GM23338 (cell line): ENCODE results near the gene ZNF200. TPM values are rescaled to one million over a fixed set of nuclear protein-coding genes. Genes with fewer than 3 reads are reported as not detected.

Experiments used
- ATAC-seq: fragments of 200-7000 bp; cut with Tn5 transposase; 3 replicates; pipeline ENCODE4 v1.9.1; 2020
- DNase-seq: peaks from one replicate; pipeline ENCODE4 v3.0.0-alpha.2; 2015; ENCODE audit warnings: low spot score
- H2AFZ ChIP-seq: fragments of 200-600 bp; sonication (generic); 2 replicates; pipeline ENCODE4 v1.8.0; 2016; ENCODE audit warnings: antibody characterized with exemption, mild to moderate bottlenecking, moderate library complexity
- H3F3A ChIP-seq: fragments of 200-600 bp; sonication (generic); replicated peaks from 2 replicates; pipeline ENCODE4 v1.8.0; 2017; ENCODE audit warnings: antibody characterized with exemption, mixed run types, low read depth
- H3K27ac ChIP-seq: fragments of 200-600 bp; sonication (generic); 2 replicates; pipeline ENCODE4 v1.6.1; 2016; ENCODE audit warnings: low read depth
- H3K27me3 ChIP-seq: fragments of 200-600 bp; sonication (generic); 2 replicates; pipeline ENCODE4 v1.8.0; 2016; ENCODE audit warnings: mild to moderate bottlenecking, mixed run types, moderate library complexity; ENCODE audit not compliant: insufficient read depth
- H3K36me3 ChIP-seq: fragments of 200-600 bp; sonication (generic); 2 replicates; pipeline ENCODE4 v1.8.0; 2016; ENCODE audit warnings: mild to moderate bottlenecking; ENCODE audit not compliant: insufficient read depth
- H3K4me1 ChIP-seq: fragments of 200-600 bp; sonication (generic); 2 replicates; pipeline ENCODE4 v1.8.0; 2016; ENCODE audit warnings: mild to moderate bottlenecking, moderate library complexity; ENCODE audit not compliant: insufficient read depth
- H3K4me2 ChIP-seq: fragments of 200-600 bp; sonication (generic); 2 replicates; pipeline ENCODE4 v1.7.1; 2017; ENCODE audit warnings: mixed run types
- H3K4me3 ChIP-seq: fragments of 200-600 bp; sonication (generic); 2 replicates; pipeline ENCODE4 v1.6.1; 2016; ENCODE audit warnings: mixed run types
- H3K79me2 ChIP-seq: fragments of 200-600 bp; sonication (generic); replicated peaks from 2 replicates; pipeline ENCODE4 v1.8.0; 2017; ENCODE audit warnings: mild to moderate bottlenecking; ENCODE audit not compliant: insufficient read depth
- H3K9me2 ChIP-seq: fragments of 200-600 bp; sonication (generic); 2 replicates; pipeline ENCODE4 v1.8.0; 2017; ENCODE audit not compliant: insufficient read depth
- H4K20me1 ChIP-seq: fragments of 200-600 bp; sonication (generic); replicated peaks from 2 replicates; pipeline ENCODE4 v1.8.0; 2017; ENCODE audit warnings: mild to moderate bottlenecking; ENCODE audit not compliant: insufficient read depth
- H3K27ac Mint-ChIP-seq: 2 replicates; pipeline ENCODE4 v1.8.0; 2020; ENCODE audit warnings: inconsistent platforms, mild to moderate bottlenecking, moderate library complexity, mixed read lengths
- H3K27me3 Mint-ChIP-seq: 3 replicates; pipeline ENCODE4 v1.8.0; 2022; ENCODE audit warnings: low read depth, mild to moderate bottlenecking, moderate library complexity, mixed read lengths, inconsistent platforms; ENCODE audit not compliant: insufficient read depth, poor library complexity
- H3K36me3 Mint-ChIP-seq: 3 replicates; pipeline ENCODE4 v1.8.0; 2021; ENCODE audit warnings: low read depth, mild to moderate bottlenecking, inconsistent platforms, moderate library complexity, mixed read lengths
- H3K4me1 Mint-ChIP-seq: 3 replicates; pipeline ENCODE4 v1.8.0; 2020; ENCODE audit warnings: mild to moderate bottlenecking, inconsistent platforms, mixed read lengths
- H3K4me3 Mint-ChIP-seq: 3 replicates; pipeline ENCODE4 v1.8.0; 2021; ENCODE audit warnings: moderate library complexity, mild to moderate bottlenecking, inconsistent platforms, mixed read lengths
- H3K9me3 Mint-ChIP-seq: 3 replicates; pipeline ENCODE4 v1.8.0; 2020; ENCODE audit warnings: moderate library complexity, mild to moderate bottlenecking, inconsistent platforms, mixed read lengths
- CREB1 ChIP-seq: fragments of 250-450 bp; sonication (Bioruptor Pico); IDR thresholded peaks from 2 replicates; pipeline ENCODE4 v1.5.0; 2020; ENCODE audit warnings: low read depth, mild to moderate bottlenecking, moderate library complexity
- CTCF ChIP-seq, 2 experiments: fragments of 200-600 bp in 1 of 2; sonication (generic) in 1 of 2; conservative IDR thresholded peaks; 2 replicates each; pipeline versions ENCODE4 v1.5.1 to v1.6.1; 2016 to 2017; ENCODE audit warnings: antibody characterized with exemption in 2 of 2, low read depth in 2 of 2, mild to moderate bottlenecking in 2 of 2, moderate library complexity in 1 of 2
- EZH2 ChIP-seq: fragments of 200-600 bp; sonication (generic); IDR thresholded peaks from one replicate; pipeline ENCODE4 v1.8.0; 2017; ENCODE audit warnings: antibody characterized with exemption, mild to moderate bottlenecking, low read depth; ENCODE audit not compliant: unreplicated experiment
- EZH2phosphoT487 ChIP-seq: fragments of 200-600 bp; sonication (generic); IDR thresholded peaks from one replicate; pipeline ENCODE4 v1.8.1; 2018; ENCODE audit warnings: antibody characterized with exemption; ENCODE audit not compliant: unreplicated experiment
- JUNB ChIP-seq: IDR thresholded peaks from one replicate; pipeline ENCODE4 v1.6.1; 2016; ENCODE audit warnings: antibody characterized with exemption; ENCODE audit not compliant: unreplicated experiment
- NANOG ChIP-seq: IDR thresholded peaks from 2 replicates; pipeline ENCODE4 v1.6.1; 2016; ENCODE audit warnings: antibody characterized with exemption, borderline replicate concordance
- POLR2AphosphoS5 ChIP-seq: IDR thresholded peaks from 2 replicates; pipeline ENCODE4 v1.6.1; 2016; ENCODE audit warnings: antibody characterized with exemption, low read depth
- REST ChIP-seq: IDR thresholded peaks from one replicate; pipeline ENCODE4 v1.6.1; 2018; ENCODE audit warnings: antibody characterized with exemption; ENCODE audit not compliant: unreplicated experiment
- STAT1 ChIP-seq: IDR thresholded peaks from one replicate; pipeline ENCODE4 v1.6.1; 2016; ENCODE audit warnings: antibody characterized with exemption; ENCODE audit not compliant: unreplicated experiment
- ZNF114 ChIP-seq: fragments of 250-450 bp; sonication (Bioruptor Pico); IDR thresholded peaks from 2 replicates; pipeline ENCODE4 v1.5.0; 2020; ENCODE audit warnings: mild to moderate bottlenecking, moderate library complexity
- ZNF331 ChIP-seq: fragments of 250-450 bp; sonication (Bioruptor Pico); IDR thresholded peaks from 2 replicates; pipeline ENCODE4 v1.5.0; 2020; ENCODE audit warnings: low read depth, mild to moderate bottlenecking, moderate library complexity
- polyA plus RNA-seq: library from polyadenylated mRNA; unstranded; fragments of >200 nt; fragmentation: Nextera tagmentation; extraction: Ambion mirVana; gene quantifications from 2 replicates; pipeline ENCODE4 v1.2.1, GENCODE V29; 2016
- total RNA-seq: library from RNA; depleted of rRNA; stranded (reverse); fragments of >200 nt; shearing (Covaris generic); gene quantifications from 2 replicates; pipeline ENCODE4 v1.2.3, GENCODE V29; 2014
- TF ChIP-seq, protein P1 (sequence below): IDR thresholded peaks from 2 replicates; pipeline ENCODE4 v1.6.1; 2016; ENCODE audit warnings: antibody characterized with exemption
- TF ChIP-seq, protein P2 (sequence below): fragments of 250-450 bp; sonication (Bioruptor Pico); IDR thresholded peaks from 2 replicates; pipeline ENCODE4 v1.5.0; 2020; ENCODE audit warnings: mild to moderate bottlenecking, moderate library complexity

ZNF200 gene
- total and polyA plus RNA-seq, 2 experiments from 2014 or later, result 9.2 to 9.7 TPM

DNA sequence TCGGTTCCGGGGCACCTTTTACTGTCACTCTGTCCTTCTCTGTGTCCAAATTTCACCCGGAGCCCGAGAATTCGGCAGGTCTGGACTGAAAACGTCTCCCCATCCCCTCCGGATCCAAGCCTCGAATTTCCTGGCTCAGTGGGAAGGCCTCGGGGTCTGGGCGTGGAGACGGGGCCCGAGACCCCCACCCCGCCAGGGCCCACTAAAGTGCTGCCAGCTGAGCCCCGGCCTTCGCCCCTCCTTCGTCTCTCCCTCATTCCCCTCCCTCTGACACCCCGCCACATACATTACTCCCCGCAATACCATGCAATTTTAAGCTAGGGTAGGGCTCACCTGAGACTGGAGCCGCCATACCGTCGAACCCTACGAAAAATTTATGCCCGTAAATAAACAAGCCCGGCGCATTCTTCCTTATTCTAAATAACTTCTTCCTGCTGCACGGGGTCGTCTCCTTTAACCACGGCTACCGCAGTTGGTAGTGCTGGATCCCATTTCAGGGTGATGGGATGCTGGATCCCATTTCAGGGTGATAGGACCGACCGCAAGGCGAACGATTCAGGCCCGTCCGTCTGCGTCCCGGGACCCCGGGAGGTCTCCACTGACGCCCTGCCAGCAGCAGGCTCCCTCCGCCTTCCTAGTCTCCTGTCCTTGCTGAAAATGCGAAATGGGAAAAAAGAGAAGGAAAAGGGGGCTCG lies 51.4 kb downstream of the ZNF200 start:
- Histone ChIP-seq H3K4me3 (peak overlapping the region; percentile 94), H3F3A (0 out of 2 replicates have a peak, but pooled peaks cover 14% of the 10 kb centered on the region), H2AFZ (peak overlapping the region; percentile 95), H3K79me2 (no peaks in the 10 kb centered on the region), H3K9me2 (no peaks in the 10 kb centered on the region), H3K27me3 (peaks cover 26% of the 10 kb centered on the region), H3K36me3 (no peaks in the 10 kb centered on the region), H3K4me1 (peaks cover 5% of the 10 kb centered on the region), H3K27ac (no peak overlapping the region), H4K20me1 (no peaks in the 10 kb centered on the region), H3K4me2 (peak overlapping the region; percentile 87)
- Mint-ChIP-seq H3K9me3 (peaks cover 17% of the 10 kb centered on the region), H3K36me3 (peaks cover 7% of the 10 kb centered on the region; the same call in 2 of the 3 replicates), H3K4me1 (peaks cover 12% of the 10 kb centered on the region), H3K27me3 (peaks cover 60% of the 10 kb centered on the region), H3K4me3 (peak overlapping the region; percentile 95), H3K27ac (peak overlapping the region; percentile 37; the same call in 1 of the 2 replicates)
- no peak for TF ChIP-seq EZH2
- TF ChIP-seq REST, result no peak
- TF ChIP-seq ZNF331 (CRISPR knock-in tag), result no peak
- no peak for TF ChIP-seq CREB1 (CRISPR knock-in tag)
- TF ChIP-seq, protein P1, sequence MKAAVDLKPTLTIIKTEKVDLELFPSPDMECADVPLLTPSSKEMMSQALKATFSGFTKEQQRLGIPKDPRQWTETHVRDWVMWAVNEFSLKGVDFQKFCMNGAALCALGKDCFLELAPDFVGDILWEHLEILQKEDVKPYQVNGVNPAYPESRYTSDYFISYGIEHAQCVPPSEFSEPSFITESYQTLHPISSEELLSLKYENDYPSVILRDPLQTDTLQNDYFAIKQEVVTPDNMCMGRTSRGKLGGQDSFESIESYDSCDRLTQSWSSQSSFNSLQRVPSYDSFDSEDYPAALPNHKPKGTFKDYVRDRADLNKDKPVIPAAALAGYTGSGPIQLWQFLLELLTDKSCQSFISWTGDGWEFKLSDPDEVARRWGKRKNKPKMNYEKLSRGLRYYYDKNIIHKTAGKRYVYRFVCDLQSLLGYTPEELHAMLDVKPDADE, result no peak
- no peak for TF ChIP-seq ZNF114 (CRISPR knock-in tag)
- no peak for TF ChIP-seq POLR2AphosphoS5
- no peak for TF ChIP-seq STAT1
- TF ChIP-seq JUNB, result no peak
- TF ChIP-seq CTCF (conservative IDR thresholded peaks at IDR 0.05; ENCODE audit: low read depth in 2 of 2), result no peak
- no peak for TF ChIP-seq NANOG
- TF ChIP-seq, protein P2, sequence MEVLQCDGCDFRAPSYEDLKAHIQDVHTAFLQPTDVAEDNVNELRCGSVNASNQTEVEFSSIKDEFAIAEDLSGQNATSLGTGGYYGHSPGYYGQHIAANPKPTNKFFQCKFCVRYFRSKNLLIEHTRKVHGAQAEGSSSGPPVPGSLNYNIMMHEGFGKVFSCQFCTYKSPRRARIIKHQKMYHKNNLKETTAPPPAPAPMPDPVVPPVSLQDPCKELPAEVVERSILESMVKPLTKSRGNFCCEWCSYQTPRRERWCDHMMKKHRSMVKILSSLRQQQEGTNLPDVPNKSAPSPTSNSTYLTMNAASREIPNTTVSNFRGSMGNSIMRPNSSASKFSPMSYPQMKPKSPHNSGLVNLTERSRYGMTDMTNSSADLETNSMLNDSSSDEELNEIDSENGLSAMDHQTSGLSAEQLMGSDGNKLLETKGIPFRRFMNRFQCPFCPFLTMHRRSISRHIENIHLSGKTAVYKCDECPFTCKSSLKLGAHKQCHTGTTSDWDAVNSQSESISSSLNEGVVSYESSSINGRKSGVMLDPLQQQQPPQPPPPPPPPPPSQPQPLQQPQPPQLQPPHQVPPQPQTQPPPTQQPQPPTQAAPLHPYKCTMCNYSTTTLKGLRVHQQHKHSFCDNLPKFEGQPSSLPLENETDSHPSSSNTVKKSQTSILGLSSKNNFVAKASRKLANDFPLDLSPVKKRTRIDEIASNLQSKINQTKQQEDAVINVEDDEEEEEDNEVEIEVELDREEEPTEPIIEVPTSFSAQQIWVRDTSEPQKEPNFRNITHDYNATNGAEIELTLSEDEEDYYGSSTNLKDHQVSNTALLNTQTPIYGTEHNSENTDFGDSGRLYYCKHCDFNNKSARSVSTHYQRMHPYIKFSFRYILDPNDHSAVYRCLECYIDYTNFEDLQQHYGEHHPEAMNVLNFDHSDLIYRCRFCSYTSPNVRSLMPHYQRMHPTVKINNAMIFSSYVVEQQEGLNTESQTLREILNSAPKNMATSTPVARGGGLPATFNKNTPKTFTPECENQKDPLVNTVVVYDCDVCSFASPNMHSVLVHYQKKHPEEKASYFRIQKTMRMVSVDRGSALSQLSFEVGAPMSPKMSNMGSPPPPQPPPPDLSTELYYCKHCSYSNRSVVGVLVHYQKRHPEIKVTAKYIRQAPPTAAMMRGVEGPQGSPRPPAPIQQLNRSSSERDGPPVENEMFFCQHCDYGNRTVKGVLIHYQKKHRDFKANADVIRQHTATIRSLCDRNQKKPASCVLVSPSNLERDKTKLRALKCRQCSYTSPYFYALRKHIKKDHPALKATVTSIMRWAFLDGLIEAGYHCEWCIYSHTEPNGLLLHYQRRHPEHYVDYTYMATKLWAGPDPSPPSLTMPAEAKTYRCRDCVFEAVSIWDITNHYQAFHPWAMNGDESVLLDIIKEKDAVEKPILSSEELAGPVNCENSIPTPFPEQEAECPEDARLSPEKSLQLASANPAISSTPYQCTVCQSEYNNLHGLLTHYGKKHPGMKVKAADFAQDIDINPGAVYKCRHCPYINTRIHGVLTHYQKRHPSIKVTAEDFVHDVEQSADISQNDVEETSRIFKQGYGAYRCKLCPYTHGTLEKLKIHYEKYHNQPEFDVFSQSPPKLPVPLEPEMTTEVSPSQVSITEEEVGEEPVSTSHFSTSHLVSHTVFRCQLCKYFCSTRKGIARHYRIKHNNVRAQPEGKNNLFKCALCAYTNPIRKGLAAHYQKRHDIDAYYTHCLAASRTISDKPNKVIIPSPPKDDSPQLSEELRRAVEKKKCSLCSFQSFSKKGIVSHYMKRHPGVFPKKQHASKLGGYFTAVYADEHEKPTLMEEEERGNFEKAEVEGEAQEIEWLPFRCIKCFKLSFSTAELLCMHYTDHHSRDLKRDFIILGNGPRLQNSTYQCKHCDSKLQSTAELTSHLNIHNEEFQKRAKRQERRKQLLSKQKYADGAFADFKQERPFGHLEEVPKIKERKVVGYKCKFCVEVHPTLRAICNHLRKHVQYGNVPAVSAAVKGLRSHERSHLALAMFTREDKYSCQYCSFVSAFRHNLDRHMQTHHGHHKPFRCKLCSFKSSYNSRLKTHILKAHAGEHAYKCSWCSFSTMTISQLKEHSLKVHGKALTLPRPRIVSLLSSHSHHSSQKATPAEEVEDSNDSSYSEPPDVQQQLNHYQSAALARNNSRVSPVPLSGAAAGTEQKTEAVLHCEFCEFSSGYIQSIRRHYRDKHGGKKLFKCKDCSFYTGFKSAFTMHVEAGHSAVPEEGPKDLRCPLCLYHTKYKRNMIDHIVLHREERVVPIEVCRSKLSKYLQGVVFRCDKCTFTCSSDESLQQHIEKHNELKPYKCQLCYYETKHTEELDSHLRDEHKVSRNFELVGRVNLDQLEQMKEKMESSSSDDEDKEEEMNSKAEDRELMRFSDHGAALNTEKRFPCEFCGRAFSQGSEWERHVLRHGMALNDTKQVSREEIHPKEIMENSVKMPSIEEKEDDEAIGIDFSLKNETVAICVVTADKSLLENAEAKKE (CRISPR knock-in tag), result no peak
- TF ChIP-seq EZH2phosphoT487, result no peak
- ATAC-seq, result peak; percentile 6
- no peak for DNase-seq
